Fibroblast of pulmonary artery (primary cell): ENCODE results near the gene RBKS.
"Not testable (repeated sequence)": the region's sequence is repeated elsewhere in the genome, so short reads cannot be mapped to it uniquely, and the experiment has no call there.

Source experiments
- DNase-seq: peaks from one replicate; pipeline ENCODE4 v3.0.0-alpha.2; 2010; ENCODE audit warnings: low read depth
- H3K4me3 ChIP-seq: replicated peaks from 2 replicates; pipeline ENCODE4 v1.5.1; 2011; ENCODE audit warnings: low read depth, mild to moderate bottlenecking, control low read depth, low read length, moderate library complexity
- TF ChIP-seq, protein P1 (sequence below): IDR thresholded peaks from 2 replicates; pipeline ENCODE4 v1.5.1; 2011; ENCODE audit warnings: mild to moderate bottlenecking, control low read depth, low read length, inconsistent platforms; ENCODE audit errors: missing control alignments

RBKS gene

GRCh38 chr2:27887111-27887510, 3.1 kb downstream of the RBKS start:
- no peak for DNase-seq
- no peak overlapping the region for H3K4me3 ChIP-seq
- TF ChIP-seq, protein P1, sequence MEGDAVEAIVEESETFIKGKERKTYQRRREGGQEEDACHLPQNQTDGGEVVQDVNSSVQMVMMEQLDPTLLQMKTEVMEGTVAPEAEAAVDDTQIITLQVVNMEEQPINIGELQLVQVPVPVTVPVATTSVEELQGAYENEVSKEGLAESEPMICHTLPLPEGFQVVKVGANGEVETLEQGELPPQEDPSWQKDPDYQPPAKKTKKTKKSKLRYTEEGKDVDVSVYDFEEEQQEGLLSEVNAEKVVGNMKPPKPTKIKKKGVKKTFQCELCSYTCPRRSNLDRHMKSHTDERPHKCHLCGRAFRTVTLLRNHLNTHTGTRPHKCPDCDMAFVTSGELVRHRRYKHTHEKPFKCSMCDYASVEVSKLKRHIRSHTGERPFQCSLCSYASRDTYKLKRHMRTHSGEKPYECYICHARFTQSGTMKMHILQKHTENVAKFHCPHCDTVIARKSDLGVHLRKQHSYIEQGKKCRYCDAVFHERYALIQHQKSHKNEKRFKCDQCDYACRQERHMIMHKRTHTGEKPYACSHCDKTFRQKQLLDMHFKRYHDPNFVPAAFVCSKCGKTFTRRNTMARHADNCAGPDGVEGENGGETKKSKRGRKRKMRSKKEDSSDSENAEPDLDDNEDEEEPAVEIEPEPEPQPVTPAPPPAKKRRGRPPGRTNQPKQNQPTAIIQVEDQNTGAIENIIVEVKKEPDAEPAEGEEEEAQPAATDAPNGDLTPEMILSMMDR, result no peak

- TF ChIP-seq, protein P1, result no peak
- no peak for DNase-seq
- no peak overlapping the region for H3K4me3 ChIP-seq
These were observed 3.9 kb downstream of the RBKS start for GRCh38 chr2:27886322-27886721.

GRCh38 chr2:27885661-27886060, 4.5 kb downstream of the RBKS start:
- TF ChIP-seq, protein P1, result no peak
- DNase-seq, result peak; percentile 29
- no peak overlapping the region for H3K4me3 ChIP-seq

DNA sequence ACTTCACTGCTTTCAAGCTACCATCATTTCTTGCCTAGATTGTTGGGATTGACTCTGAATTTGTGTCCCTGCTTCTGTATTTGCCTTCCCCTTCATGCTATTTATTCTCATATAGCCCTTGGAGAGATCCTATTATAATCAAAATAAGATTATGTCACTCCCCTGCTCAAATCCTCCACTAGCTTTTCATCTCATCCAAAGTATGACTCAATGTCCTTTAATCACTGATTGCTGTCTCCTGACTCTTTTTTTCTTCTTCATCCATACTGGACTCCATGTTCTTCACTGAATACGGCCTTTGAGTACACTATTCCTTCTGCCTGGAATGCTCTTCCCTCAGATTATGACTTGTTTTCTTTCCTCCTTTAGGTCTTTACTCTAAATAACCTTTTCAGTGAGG, 5.0 kb downstream of the RBKS start:
- peak; percentile 17 for DNase-seq
- no peak overlapping the region for H3K4me3 ChIP-seq
- TF ChIP-seq, protein P1, result no peak

GRCh38 chr2:27884601-27885000, 5.6 kb downstream of the RBKS start:
- DNase-seq, result no peak
- H3K4me3 ChIP-seq, result no peak overlapping the region
- TF ChIP-seq, protein P1, result no peak

GRCh38 chr2:27882584-27882922, 7.6 kb downstream of the RBKS start:
- not testable (repeated sequence) for DNase-seq, H3K4me3 ChIP-seq

- not testable (repeated sequence) for H3K4me3 ChIP-seq, DNase-seq
These were observed 8.2 kb downstream of the RBKS start for GRCh38 chr2:27881815-27882583.

GRCh38 chr2:27878825-27879224, 11.4 kb downstream of the RBKS start:
- TF ChIP-seq, protein P1, result no peak
- no peak for DNase-seq
- no peak overlapping the region for H3K4me3 ChIP-seq
